K562 (cell line): ENCODE measurements around the gene XPR1. TPM values are rescaled to one million over a fixed set of nuclear protein-coding genes. Genes with fewer than 3 reads are reported as not detected.

ENCODE experiments used
- FOXK1 ChIP-seq: sonication (generic); formaldehyde crosslinking; IDR thresholded peaks from 2 replicates; pipeline ENCODE4 v1.8.0; 2022; ENCODE audit warnings: missing genetic modification reagents, mild to moderate bottlenecking, borderline replicate concordance
- ILK ChIP-seq: fragments of 450-650 bp; IDR thresholded peaks from 2 replicates; pipeline ENCODE4 v1.6.1; 2016; ENCODE audit warnings: missing genetic modification characterization, low read depth, mild to moderate bottlenecking, missing compliant biosample characterization, moderate library complexity, borderline replicate concordance
- POLR2AphosphoS5 ChIP-seq: IDR thresholded peaks from 2 replicates; pipeline ENCODE4 v1.6.1; 2011; ENCODE audit warnings: mild to moderate bottlenecking, low read depth, low read length, moderate library complexity; ENCODE audit not compliant: control insufficient read depth, insufficient read depth
- polyA plus RNA-seq, 8 experiments: library from polyadenylated mRNA; depleted of rRNA in 4 of 8; stranded (reverse) in 5 of 8; unstranded in 3 of 8; fragments of >200 nt; fragmentation: Nextera tagmentation in 2 of 8; fragmentation: Illumina TruSeq in 1 of 8; extraction: Ambion mirVana in 2 of 8; extraction: Trizol in 1 of 8; gene quantifications; 2 replicates each; pipeline versions ENCODE4 v1.2.1 to v1.2.3, GENCODE V29; 2011 to 2014; ENCODE audit warnings: inconsistent platforms in 1 of 8, missing spikeins in 1 of 8
- total RNA-seq, 7 experiments: library from RNA; depleted of rRNA in 6 of 7; stranded (reverse); fragments of >200 nt in 6 of 7; fragmentation: Illumina TruSeq in 2 of 7; extraction: Trizol in 2 of 7; gene quantifications; 2 replicates each; pipeline versions ENCODE4 v1.2.1 to v1.2.3, GENCODE V29; 2011 to 2021; ENCODE audit warnings: low replicate concordance in 1 of 7
- TF ChIP-seq, protein P1 (sequence below): fragments of 200-600 bp; sonication (generic); IDR thresholded peaks from one replicate; pipeline ENCODE4 v1.6.1; 2012; ENCODE audit warnings: mild to moderate bottlenecking, low read depth, low read length, inconsistent platforms
- TF ChIP-seq, protein P2 (sequence below): fragments of 450-650 bp; IDR thresholded peaks from 2 replicates; pipeline ENCODE4 v1.7.1; 2018; ENCODE audit warnings: mild to moderate bottlenecking, low read depth; ENCODE audit not compliant: partially characterized antibody
- TF ChIP-seq, protein P3 (sequence below), 2 experiments: fragments of 450-650 bp in 1 of 2; IDR thresholded peaks; 2 replicates each; pipeline ENCODE4 v1.6.1; 2011 to 2017; ENCODE audit warnings: low read depth in 2 of 2, antibody characterized with exemption in 1 of 2, borderline replicate concordance in 1 of 2, low read length in 1 of 2, mild to moderate bottlenecking in 1 of 2, mixed read lengths in 1 of 2; ENCODE audit not compliant: control insufficient read depth in 1 of 2
- TF ChIP-seq, protein P4 (sequence below): fragments of 450-650 bp; formaldehyde crosslinking; conservative IDR thresholded peaks from 2 replicates; pipeline ENCODE4 v1.4.0; 2022; ENCODE audit warnings: mild to moderate bottlenecking, missing genetic modification characterization

The XPR1 gene
- total and polyA plus RNA-seq, 9 of the 15 experiments (the other 6 are each of a cell fraction or from before 2014, with no cell fraction given), result 3.0 to 66.2 (median 38.6) TPM

DNA sequence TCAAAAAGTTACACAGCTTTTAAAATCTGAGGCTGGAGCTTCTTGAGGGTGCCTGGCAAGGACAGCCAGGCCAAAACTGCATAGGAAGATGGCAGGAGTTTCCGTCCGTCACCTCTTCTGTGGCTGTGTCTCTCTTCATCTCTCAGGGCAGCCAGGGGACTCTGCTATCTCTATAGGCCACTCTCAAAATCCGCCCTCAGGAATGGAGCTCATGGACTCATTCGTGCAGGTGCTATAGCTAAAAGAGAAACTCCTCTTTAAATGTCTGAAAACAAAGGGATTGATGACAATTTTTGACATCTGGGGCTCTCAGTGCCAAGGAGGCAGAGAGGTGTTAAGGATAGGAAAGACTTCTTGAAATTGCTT, 45.8 kb upstream of the XPR1 start (continued):
- TF ChIP-seq, protein P1, sequence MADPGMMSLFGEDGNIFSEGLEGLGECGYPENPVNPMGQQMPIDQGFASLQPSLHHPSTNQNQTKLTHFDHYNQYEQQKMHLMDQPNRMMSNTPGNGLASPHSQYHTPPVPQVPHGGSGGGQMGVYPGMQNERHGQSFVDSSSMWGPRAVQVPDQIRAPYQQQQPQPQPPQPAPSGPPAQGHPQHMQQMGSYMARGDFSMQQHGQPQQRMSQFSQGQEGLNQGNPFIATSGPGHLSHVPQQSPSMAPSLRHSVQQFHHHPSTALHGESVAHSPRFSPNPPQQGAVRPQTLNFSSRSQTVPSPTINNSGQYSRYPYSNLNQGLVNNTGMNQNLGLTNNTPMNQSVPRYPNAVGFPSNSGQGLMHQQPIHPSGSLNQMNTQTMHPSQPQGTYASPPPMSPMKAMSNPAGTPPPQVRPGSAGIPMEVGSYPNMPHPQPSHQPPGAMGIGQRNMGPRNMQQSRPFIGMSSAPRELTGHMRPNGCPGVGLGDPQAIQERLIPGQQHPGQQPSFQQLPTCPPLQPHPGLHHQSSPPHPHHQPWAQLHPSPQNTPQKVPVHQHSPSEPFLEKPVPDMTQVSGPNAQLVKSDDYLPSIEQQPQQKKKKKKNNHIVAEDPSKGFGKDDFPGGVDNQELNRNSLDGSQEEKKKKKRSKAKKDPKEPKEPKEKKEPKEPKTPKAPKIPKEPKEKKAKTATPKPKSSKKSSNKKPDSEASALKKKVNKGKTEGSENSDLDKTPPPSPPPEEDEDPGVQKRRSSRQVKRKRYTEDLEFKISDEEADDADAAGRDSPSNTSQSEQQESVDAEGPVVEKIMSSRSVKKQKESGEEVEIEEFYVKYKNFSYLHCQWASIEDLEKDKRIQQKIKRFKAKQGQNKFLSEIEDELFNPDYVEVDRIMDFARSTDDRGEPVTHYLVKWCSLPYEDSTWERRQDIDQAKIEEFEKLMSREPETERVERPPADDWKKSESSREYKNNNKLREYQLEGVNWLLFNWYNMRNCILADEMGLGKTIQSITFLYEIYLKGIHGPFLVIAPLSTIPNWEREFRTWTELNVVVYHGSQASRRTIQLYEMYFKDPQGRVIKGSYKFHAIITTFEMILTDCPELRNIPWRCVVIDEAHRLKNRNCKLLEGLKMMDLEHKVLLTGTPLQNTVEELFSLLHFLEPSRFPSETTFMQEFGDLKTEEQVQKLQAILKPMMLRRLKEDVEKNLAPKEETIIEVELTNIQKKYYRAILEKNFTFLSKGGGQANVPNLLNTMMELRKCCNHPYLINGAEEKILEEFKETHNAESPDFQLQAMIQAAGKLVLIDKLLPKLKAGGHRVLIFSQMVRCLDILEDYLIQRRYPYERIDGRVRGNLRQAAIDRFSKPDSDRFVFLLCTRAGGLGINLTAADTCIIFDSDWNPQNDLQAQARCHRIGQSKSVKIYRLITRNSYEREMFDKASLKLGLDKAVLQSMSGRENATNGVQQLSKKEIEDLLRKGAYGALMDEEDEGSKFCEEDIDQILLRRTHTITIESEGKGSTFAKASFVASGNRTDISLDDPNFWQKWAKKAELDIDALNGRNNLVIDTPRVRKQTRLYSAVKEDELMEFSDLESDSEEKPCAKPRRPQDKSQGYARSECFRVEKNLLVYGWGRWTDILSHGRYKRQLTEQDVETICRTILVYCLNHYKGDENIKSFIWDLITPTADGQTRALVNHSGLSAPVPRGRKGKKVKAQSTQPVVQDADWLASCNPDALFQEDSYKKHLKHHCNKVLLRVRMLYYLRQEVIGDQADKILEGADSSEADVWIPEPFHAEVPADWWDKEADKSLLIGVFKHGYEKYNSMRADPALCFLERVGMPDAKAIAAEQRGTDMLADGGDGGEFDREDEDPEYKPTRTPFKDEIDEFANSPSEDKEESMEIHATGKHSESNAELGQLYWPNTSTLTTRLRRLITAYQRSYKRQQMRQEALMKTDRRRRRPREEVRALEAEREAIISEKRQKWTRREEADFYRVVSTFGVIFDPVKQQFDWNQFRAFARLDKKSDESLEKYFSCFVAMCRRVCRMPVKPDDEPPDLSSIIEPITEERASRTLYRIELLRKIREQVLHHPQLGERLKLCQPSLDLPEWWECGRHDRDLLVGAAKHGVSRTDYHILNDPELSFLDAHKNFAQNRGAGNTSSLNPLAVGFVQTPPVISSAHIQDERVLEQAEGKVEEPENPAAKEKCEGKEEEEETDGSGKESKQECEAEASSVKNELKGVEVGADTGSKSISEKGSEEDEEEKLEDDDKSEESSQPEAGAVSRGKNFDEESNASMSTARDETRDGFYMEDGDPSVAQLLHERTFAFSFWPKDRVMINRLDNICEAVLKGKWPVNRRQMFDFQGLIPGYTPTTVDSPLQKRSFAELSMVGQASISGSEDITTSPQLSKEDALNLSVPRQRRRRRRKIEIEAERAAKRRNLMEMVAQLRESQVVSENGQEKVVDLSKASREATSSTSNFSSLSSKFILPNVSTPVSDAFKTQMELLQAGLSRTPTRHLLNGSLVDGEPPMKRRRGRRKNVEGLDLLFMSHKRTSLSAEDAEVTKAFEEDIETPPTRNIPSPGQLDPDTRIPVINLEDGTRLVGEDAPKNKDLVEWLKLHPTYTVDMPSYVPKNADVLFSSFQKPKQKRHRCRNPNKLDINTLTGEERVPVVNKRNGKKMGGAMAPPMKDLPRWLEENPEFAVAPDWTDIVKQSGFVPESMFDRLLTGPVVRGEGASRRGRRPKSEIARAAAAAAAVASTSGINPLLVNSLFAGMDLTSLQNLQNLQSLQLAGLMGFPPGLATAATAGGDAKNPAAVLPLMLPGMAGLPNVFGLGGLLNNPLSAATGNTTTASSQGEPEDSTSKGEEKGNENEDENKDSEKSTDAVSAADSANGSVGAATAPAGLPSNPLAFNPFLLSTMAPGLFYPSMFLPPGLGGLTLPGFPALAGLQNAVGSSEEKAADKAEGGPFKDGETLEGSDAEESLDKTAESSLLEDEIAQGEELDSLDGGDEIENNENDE, result no peak
- TF ChIP-seq, protein P2, sequence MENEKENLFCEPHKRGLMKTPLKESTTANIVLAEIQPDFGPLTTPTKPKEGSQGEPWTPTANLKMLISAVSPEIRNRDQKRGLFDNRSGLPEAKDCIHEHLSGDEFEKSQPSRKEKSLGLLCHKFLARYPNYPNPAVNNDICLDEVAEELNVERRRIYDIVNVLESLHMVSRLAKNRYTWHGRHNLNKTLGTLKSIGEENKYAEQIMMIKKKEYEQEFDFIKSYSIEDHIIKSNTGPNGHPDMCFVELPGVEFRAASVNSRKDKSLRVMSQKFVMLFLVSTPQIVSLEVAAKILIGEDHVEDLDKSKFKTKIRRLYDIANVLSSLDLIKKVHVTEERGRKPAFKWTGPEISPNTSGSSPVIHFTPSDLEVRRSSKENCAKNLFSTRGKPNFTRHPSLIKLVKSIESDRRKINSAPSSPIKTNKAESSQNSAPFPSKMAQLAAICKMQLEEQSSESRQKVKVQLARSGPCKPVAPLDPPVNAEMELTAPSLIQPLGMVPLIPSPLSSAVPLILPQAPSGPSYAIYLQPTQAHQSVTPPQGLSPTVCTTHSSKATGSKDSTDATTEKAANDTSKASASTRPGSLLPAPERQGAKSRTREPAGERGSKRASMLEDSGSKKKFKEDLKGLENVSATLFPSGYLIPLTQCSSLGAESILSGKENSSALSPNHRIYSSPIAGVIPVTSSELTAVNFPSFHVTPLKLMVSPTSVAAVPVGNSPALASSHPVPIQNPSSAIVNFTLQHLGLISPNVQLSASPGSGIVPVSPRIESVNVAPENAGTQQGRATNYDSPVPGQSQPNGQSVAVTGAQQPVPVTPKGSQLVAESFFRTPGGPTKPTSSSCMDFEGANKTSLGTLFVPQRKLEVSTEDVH, result no peak
- TF ChIP-seq ILK (tag), result no peak
- TF ChIP-seq FOXK1 (CRISPR knock-in tag), result no peak
- TF ChIP-seq POLR2AphosphoS5, result 0 out of 2 replicates have a peak, but pooled peaks have one; percentile 21
- TF ChIP-seq, protein P3, sequence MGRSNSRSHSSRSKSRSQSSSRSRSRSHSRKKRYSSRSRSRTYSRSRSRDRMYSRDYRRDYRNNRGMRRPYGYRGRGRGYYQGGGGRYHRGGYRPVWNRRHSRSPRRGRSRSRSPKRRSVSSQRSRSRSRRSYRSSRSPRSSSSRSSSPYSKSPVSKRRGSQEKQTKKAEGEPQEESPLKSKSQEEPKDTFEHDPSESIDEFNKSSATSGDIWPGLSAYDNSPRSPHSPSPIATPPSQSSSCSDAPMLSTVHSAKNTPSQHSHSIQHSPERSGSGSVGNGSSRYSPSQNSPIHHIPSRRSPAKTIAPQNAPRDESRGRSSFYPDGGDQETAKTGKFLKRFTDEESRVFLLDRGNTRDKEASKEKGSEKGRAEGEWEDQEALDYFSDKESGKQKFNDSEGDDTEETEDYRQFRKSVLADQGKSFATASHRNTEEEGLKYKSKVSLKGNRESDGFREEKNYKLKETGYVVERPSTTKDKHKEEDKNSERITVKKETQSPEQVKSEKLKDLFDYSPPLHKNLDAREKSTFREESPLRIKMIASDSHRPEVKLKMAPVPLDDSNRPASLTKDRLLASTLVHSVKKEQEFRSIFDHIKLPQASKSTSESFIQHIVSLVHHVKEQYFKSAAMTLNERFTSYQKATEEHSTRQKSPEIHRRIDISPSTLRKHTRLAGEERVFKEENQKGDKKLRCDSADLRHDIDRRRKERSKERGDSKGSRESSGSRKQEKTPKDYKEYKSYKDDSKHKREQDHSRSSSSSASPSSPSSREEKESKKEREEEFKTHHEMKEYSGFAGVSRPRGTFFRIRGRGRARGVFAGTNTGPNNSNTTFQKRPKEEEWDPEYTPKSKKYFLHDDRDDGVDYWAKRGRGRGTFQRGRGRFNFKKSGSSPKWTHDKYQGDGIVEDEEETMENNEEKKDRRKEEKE (IDR thresholded peaks at IDR 0.05; ENCODE audit: borderline replicate concordance in 1 of 2, control insufficient read depth in 1 of 2, low read depth in 2 of 2, low read length in 1 of 2), result no peak
- TF ChIP-seq, protein P4, sequence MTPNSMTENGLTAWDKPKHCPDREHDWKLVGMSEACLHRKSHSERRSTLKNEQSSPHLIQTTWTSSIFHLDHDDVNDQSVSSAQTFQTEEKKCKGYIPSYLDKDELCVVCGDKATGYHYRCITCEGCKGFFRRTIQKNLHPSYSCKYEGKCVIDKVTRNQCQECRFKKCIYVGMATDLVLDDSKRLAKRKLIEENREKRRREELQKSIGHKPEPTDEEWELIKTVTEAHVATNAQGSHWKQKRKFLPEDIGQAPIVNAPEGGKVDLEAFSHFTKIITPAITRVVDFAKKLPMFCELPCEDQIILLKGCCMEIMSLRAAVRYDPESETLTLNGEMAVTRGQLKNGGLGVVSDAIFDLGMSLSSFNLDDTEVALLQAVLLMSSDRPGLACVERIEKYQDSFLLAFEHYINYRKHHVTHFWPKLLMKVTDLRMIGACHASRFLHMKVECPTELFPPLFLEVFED, result no peak
